GM19351 (cell line): Measurements from ENCODE around the gene NDUFAF3.

Experiments
- ATAC-seq: cut with Tn5 transposase; IDR thresholded peaks from one replicate; pipeline ENCODE4 v1.9.1; 2021; ENCODE audit warnings: mild to moderate bottlenecking, moderate library complexity; ENCODE audit not compliant: unreplicated experiment

NDUFAF3 gene

DNA sequence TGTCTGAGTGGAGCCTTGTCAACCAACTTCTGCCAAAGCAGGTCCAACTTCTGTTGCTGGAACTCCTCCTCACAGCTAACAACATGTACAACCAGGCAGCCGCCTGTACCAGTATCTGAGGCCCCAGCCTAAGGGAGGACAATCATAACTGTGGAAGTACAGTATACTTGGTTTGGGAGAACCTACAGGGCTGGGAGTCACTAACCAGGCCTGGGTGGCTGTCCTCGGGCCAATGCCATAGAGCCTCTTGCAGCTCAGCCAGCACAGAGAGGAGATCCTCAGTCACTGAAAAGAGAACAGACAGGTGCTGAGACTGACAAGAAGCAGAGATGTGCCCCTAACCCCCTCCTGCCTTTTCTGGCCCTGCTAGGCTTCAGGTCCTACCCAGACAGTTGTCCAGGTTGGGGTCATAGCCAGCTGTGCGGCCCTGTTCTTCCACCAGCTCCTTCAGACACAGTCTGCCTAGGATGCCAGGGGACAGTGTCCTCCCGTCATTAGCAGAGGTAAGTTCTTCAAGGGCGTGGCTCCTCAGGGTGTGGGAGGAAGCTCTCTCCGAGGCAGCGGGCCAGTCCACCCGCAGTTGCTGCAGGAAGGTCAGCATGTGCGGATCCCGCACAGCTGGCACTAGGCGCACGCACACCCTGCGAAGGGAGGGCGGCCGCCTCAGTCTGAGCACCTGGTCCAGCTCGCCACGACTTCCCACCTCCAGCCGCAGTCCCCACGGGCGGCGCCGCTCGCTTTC, 4.5 kb upstream of the NDUFAF3 start:
- ATAC-seq: no peak

DNA sequence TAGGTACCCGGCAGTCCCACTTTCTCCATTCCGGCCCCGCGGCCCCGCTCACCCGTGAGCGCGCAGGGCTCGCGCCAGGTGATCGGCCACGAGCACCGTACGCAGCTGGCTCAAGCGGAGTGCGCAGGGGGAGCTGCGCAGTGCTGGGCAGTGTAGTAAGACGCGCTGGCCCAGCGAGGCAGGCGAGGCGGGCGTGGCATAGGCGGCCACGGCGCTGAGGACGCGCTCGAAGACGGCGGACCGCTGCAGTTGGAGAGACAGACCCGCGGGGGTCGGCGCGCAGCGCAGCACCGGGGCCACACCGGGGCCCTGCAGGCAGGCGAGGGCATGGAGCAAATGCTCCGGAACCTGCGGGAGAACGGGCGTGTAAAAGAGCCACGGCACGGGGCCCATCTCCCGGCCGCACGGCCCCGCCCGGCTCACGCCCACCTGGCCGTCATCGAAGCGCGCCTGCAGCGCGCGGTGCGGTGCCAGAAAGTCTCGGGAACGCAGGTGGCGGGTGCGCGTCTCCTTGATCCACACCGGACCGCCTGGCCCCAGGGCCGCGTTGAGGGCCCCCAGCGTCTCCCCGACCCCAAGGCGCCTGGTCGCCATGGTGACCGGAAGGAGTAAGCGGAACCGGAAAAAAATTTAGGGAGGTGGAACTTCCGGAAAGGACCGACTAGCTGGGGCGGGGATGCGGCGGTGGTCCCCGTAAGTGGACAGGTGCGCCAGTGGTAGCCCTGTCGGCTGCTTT, 3.8 kb upstream of the NDUFAF3 start, which contains the start of gene DALRD3:
Gene DALRD3 (minus strand): TSS at position 610 of the 736 bp plus-strand sequence. CDS start 16 bp downstream, at position 594.
- no peak for ATAC-seq

DNA sequence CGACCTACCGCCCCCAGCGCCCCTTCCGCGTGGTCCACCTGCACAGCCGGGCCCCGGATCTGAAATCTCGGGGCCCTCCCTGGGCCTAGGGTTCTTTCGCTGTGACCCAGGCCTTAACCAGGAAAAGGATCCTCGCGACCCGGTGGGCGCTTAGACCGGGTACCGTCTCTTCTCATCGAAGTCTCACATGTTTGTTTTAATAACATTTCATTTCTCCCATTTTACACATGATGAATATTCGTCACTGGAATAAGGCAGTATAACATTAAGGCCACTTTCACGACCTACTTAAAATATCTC, 3.3 kb upstream of the NDUFAF3 start:
- no peak for ATAC-seq

DNA sequence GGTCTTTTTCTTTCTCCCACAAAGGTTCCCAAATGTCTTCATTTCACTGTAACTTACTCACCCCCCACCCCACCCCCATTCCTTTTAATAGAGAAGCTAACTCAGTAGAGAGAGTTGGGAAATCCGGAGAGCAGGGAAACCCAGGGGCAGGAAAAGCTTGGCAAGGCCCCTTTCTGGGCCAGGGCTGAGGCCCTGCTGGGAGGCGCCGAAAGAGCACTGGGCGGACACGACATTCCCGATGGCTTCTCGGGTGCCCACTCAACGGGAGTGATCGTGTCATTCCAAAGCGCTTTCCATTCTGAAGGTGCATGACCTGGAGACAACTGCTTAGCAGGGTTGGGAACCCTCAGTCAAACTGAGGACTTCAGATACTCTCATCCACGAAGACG, 2.0 kb upstream of the NDUFAF3 start:
- ATAC-seq: no peak

DNA sequence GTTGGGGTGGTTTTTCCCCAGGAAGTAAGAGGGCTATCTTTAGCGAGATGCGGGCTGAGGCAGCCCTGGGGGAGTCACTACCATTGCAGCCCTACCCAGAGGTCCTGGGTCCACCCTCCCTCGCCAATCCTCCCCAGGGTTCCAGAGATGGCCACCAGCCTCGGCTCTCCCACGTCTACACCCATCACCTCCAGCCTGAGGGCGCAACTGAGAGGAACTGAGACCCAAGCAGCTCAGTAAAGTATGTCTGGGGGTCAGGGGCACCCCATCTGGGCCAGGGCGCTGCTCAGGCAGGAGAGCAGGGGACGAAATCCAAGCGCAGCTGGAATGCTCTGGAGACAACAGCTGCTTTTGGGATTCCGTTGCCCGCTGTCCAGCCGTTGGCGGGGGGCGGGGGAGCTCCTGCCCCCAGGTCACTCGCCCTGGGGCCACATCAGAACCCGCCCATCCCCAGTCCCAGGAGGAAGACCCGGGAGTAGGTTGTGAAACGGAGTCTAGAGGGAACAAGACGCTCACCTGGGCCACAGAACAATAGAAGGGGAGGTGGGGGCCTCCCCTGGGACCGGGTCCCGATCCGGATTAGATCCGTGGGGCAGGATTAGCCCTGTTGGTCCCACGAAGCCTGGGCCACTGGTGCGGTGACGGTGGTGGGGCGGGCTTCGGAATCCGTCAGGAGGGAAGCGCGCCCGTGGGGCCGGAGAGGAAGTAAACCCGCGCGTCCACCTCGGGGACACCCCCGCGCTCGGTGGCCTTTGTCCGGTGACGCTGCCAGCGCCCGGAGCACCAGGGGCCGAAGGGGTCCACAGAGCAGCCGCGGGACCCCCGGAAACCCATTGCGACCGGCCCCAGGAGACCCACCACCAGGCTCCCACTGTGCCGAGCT, 1.4 kb upstream of the NDUFAF3 start:
- no peak for ATAC-seq

DNA sequence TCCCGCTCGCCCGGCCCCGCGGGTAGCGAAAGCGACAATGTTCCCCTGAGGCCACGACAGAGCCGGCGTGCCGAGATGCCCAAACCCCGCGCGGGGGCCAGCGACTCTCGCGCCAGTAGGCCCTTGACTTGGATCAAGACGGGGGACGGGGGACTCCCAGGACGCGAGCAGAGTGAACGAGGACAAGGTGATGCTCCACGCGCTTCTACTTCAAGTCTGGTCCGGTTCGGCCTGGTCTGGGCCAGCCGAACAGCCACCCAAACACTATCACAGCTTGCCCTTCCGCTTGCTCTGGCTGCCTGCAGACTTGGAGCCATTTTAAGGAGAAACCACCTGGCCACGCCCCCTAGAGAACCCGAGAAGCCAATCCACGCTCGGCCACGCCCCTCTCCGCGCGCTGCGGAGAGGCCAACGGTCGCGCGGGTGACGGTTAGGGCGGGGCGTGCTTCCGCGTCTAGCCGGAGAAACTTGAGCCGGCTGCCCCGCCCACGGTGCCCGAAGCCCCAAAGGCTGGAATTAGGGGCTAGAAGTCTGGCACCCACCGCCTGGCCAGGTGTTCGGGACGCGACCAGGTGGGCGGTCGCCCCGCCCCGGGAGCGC, 608 bp upstream of the NDUFAF3 start:
- peak; percentile 37 for ATAC-seq

DNA sequence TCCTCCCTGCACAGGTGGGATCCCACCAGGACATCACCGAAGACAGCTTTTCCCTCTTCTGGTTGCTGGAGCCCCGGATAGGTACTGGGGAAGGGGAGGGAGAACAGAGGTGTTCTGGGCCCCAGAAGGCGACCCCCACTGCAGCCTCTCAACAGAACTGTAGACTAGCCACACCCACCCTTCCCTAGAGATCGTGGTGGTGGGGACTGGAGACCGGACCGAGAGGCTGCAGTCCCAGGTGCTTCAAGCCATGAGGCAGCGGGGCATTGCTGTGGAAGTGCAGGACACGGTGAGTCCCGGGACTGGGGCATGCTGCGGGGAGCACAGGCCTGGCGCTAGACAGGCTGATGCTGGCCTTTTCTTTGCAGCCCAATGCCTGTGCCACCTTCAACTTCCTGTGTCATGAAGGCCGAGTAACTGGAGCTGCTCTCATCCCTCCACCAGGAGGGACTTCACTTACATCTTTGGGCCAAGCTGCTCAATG, 809 bp downstream of the NDUFAF3 start:
- ATAC-seq: no peak

DNA sequence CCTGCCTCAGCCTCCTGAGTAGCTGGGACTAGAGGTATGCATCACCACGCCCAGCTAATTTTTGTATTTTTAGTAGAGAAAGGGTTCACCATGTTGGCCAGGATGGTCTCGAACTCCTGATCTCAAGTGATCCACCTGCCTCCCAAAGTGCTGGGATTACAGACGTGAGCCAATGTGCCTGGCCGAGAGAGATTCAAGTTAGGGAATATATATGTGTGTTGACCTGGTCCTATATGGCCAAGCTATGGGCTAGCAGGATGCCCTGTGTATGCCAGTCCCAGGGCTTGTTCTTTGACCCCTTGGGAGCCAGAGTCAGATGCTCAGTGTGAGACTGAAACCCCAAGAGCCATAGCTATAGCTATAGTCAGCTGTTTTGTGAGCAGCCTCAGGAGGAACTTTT, 1.9 kb downstream of the NDUFAF3 start:
- ATAC-seq: no peak

DNA sequence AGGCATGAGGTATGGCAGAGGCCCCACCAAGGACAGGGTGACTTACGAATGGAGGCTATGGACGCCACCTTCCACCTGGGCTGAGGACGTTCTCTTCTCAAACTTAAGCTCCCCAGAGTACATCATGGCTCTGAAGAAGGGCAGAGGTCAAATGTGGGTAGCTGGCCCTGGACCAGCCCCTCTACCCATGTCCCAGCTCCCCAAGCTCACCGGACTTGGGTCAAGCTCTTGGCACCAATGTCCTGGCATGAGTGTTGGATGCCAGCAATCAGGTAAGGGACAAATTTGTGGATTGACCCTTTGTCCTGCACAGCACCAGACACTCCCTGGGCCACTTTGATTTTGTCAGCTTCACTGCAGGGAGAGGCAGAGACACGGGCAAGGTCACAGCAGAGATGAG, 2.5 kb downstream of the NDUFAF3 start:
- ATAC-seq: no peak

DNA sequence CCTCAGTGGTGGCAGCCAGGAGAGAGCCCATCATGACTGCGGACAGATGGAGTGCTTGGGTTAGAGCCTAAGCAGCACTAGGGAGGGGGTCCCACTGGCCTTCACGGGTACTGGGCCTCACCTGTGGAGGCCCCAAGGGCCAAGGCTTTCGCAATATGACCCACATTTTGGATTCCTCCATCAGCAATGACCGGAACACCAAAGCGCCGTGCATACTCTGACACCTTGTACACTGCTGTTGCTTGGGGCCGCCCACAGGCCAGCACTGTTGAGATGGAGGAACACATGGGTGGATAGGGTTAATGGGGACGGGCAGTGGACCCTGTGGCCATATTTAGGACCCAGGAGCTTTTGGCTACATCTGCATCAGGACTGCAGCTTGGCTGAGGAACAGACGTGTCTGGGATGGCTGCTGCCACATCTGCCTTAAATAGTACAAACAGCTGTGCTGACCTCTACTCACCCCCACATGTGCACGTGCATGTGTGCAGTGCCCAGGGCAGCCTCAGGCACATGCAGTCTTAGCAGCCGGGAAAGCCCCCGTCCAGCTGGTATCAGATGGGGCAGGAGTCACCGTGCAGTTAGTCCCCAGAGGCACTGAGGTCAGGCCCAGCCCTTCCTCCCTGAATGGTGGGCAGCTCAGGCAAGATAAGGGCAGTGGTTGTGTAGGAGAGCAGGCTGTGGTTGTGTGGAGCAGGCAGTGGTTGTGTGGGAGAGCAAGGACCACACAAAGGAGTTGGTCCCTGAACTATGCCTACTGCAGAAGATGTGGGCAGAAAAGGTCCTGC, 3.3 kb downstream of the NDUFAF3 start:
- ATAC-seq: no peak

DNA sequence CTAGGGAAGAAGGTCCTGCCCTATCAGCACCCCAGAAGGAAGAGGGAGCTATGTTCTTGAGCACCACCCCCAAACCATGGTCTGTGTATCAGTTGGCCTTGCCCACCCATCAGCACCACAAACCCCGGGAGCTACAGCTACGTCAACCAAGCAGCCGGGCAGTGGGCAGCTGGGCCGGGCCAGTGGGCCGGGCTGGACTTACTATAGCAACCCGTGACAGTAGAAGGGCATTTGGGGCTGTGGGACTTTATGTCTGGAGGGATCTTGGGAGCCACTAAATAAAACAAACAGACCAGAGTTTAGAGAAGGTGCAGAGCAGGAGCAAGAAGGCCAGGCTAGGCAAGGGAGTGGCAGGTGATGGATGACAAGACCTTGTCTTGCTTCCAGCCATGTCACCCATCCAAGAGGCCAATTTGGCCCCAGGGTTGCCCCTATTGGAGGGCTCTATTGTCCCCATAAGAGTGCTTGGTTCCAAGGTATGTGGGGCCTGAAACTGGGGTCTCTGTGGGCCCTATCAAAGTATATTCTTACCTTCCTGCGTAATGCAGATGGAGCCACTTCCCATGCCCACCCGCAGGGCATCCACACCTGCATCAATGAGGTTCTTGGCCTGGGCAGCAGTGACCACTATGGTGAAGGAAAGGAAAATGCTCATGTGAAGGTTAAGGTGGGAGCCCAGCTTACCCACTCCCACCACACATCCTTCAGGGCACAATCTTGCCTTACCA, 4.0 kb downstream of the NDUFAF3 start:
- ATAC-seq: no peak

DNA sequence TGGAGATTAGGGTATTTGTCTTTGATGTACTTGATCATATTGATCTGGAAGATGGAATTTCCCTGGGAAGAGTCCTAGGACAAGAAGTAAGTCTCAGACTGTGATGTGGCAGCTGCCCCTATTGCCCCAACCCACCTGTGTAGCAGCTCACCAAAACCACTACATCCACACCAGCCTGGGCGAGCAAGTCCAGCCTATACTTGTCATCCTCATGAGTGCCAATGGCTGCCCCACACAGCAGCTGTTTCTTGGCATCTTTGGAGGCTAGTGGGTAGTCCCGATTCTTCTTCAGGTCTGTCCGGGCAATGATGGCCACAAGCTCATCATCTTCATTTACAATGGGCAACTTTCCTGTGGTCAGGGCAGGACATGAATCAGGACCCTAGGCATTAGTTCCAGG, 4.6 kb downstream of the NDUFAF3 start:
- no peak for ATAC-seq

DNA sequence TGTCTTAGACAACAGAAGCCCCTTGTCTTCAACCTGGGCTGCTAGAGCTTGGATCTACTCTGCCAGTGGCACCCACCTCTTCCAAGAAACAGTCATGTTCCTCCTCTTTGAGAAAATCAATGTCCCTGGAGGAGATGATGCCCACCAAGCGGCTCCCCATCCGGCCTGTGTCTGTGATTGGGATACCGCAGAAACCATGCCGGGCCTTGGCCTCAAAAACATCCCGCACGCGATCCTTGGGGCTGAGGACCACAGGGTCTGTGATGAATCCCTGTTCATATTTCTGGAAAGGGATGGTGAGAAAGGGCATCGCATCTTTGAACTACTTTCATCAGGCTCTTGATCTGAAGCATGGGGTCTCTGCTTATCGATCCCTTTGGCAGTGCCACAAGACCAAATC, 5.7 kb downstream of the NDUFAF3 start:
- no peak for ATAC-seq

DNA sequence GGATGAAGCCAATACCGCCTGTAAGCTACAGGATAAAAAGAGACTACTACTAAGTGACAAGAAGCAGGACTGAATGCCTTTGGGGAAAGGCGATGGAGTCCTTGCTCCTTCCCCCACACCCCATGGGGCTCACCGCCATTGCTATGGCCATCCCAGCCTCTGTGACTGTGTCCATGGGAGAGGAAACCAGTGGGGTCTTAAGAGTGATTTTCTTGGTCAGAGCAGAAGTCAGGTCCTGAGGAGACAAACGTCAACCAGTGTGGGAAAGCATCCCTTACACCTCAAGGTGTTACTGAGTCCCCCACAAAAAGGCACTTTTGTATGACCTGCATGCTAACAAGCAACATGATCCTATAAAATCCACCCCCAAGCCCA, 6.4 kb downstream of the NDUFAF3 start:
- no peak for ATAC-seq

DNA sequence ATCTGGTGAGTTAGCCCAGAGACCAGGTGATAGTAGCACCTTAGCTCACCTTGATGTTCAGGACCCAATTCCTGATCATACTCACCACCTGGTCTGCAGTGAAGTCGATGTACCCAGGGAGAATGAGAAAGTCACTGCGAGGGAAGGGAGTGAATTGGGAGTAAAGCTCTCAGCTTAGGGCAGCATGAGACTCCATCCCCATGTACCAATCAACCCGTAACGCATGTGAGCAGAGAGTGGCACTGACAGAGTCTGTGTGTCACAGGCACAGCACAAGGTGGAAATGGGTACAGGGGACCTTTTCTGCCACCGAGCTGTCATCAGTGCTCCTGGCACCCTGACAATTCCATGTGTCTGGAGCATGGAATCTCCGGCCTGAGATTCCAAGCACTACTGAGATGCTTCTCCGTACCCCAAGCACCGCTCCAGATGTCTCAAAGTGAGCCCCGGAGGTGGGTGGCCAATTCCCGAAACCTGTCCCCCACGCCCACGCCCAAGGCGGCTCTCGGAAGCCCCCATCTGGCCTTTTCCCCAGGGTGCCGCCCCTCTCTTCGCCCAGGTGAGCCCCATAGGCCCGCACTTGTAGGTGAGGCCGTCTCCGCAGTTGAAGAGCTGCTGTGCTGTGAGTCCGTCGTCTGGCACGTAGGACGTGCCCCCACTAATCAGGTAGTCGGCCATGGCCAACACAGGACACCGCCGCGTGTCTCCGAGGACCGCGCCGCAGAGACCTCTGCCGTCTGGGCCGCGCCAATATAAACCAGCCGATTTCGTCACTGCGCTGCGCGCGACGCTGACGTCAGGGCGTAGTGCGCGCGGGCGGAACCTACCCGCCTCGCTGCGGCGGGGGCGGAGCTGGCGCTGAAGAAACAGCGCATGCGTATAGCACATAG, 7.0 kb downstream of the NDUFAF3 start, which contains the start of gene IMPDH2:
Gene IMPDH2 (minus strand): TSS at position 726 of the 890 bp plus-strand sequence. CDS start 48 bp downstream, at position 678.
- ATAC-seq: peak; percentile 92

DNA sequence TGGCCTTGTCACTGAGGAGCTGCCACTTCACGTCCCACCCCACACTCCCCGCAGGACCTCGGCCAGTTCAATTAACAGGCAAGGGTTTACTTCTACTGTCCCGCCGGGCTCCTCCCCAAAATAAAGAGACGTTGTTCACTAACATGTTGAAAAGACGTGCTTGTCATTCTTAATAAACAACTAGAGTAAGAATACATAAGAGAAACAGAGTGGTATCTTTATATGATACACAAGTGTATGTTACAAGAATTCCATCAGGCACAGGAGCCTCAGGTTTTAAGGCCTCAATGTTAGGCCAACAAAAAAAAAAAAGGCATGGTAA, 7.6 kb downstream of the NDUFAF3 start:
- ATAC-seq: no peak

DNA sequence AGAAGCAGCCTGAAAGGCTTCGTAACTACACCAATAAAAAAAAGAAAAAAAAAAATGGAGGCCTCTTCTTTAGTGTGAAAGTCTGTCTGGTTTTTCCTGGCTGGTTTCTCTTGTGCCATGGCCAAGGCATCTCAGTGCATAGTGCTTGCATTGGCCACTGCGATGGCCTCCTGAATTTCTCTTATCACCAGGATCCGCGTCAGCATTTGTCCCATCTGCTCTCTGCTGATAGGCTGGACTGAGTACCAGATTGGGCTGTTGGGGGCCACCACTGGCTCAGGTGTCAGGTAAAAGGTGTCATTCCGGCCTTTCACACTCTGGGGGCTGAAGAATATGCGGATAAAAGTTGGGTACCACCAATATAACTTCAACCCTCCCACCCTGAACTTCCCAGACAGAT, 8.4 kb downstream of the NDUFAF3 start:
- ATAC-seq: no peak

DNA sequence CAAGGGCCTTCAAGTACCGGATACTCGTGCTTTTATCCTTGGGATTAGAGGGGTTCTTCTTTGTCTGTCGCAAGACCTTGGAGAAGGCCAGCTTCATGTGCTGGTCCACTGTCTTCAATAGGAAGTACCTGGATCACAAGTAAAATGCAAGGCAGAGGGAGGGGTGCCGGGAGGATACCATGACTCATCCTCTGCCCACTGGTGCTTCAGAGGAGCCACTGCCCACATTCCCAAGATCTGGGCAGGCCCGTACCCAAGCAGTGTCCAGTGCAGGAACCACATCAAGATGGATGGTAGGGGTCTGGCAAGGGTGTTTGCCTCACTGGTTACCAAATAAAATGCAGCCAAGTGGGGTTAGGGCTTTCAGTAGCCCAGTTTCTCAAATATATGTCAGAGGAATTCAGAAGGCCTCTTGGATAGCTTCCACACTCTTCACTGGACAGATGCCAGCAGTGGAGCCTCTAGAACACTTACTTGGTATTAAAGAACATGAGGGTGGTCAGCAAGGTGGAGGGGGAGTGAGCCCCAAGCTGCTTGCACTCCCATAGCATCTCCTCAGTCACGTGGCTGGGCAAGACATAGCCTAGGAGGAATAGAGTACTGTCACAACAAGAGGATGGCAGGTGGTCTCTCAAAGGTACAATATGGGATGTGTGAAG, 10.9 kb downstream of the NDUFAF3 start:
- ATAC-seq: no peak
